H1 (cell line): ENCODE results near the gene ERC1. TPM values are rescaled to one million over a fixed set of nuclear protein-coding genes. Genes with fewer than 3 reads are reported as not detected.

ENCODE experiments used
- ATF2 ChIP-seq: IDR thresholded peaks from 2 replicates; pipeline ENCODE4 v1.6.1; 2012; ENCODE audit warnings: low read length, inconsistent platforms
- polyA plus RNA-seq, 7 experiments: library from polyadenylated mRNA; depleted of rRNA in 3 of 7; stranded (reverse) in 5 of 7; unstranded in 2 of 7; fragments of >200 nt in 5 of 7; fragments of 200-250 nt in 2 of 7; gene quantifications; 1 replicate in 5 of 7; 2 replicates in 1 of 7; 4 replicates in 1 of 7; pipeline versions ENCODE4 v1.2.1 to v1.2.3, GENCODE V29; 2011 to 2013; ENCODE audit warnings: missing spikeins in 2 of 7, mixed read lengths in 2 of 7
- total RNA-seq: library from RNA; stranded (reverse); fragmentation: NEBNext Ultra II Directional; extraction: Animal tissue kit (Norgen Biotek cat#: 25700); gene quantifications from 2 replicates; pipeline ENCODE4 v1.2.1, GENCODE V29; 2021

ERC1 gene
- total and polyA plus RNA-seq, 2 of the 8 experiments (the other 6 are each of a cell fraction or from before 2014, with no cell fraction given): 7.8 to 45.7 TPM

GRCh38 chr12:1290716-1291115 is 299.7 kb downstream of the ERC1 start (continued):
- no peak for TF ChIP-seq ATF2
